ENCODE data around the gene SOX12.
"Not testable (repeated sequence)": the region's sequence is repeated elsewhere in the genome, so short reads cannot be mapped to it uniquely, and the experiment has no call there.

SOX12 gene

DNA sequence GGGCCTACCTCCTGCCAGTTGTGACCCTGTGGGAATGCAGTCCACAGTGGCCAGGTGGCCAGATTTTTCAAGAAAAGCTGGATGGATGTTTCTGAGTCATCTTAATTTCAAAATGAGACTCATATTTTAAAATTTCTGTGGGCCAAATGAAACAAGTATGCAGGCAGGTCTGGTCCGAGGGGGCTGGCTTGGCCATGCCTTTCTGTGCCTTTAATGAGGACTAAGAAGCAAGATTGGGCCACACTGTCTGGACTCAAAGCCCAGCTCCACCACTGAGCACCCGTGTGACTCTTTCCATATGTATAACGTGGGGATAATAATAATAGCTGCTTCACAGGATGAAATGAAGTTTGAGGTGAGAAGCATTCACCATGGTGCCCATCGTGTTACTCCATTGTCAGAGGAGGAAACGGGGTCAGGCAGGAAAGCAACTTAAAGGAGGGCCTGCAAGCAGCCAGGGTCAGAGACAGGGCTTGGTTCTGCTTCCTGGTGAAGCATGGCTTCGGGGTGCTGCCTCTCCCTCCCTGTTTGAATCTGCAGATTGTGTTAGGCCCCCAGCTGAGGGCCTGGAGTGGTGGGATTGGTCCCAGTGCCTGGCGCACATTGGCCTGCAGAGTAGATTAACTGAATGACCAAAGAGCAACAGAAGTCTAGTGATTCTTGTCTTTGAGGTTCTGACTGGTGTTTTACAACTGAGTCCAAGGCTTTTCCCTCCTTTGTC is 3.8 kb downstream of the SOX12 start:
- ATAC-seq (no peak), DNase-seq (no peak)

DNA sequence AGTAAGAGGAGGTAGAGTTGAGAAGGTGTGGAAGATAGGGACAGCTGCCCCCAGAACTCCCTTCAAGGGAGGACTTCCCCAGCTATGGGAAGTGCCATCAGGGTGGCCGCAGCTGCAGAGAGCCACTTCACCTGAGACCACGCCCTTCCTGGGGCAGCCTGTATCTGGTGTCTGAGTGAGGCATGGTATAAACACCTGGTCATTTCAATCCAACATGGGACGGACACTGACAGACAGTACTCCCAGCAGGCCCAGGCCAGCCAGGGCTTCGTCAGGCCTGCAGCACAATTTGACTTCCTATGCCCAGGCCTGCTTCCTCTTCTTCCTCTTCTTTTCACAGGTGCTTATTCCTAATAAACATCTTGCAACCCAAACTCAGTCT is 4.5 kb downstream of the SOX12 start:
- DNase-seq (no peak), ATAC-seq (no peak)

DNA sequence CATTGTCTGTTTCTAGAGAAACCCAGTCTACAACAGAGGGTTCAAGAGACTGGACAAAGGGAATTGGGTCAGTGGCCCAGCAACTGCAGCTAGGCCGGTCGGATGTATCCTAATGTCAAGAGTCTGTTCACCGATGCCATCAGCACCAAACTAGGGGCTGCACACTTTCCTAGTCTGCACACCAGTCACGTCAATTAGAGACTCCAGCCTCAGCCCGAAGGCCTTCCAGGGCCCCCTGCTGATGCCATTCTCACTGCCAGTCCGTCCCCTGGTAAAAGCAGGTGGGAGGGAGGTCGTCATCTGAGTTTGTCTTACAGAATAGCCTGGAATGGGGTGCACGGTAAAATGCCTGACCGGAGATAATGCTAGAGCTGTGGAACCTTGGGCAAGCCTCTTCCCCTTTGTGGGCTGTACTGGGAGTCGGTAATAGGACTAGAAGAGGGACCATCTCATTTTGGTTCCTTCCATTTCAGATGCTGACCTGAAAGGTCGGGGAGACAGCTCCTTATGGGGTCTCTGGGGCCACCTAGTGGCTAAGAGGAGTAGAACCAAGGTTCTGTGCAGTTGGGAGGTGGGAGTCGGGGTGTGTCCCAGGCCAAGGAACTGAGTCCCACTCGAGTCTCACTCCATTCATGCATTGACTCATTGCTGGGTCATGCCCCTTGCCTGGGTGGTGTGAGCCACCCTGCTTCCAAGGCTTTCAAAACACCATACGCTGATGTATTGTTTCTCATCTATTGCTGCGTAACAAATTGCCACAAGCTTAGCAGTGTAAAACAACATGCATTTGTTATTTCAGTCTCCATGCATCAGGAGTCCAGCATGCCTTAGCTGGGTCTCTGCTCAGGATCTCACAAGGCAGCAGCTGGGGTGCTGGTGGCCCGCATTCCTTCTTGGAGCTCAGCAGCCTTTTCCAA is 5.1 kb downstream of the SOX12 start:
- ATAC-seq (peak; percentile 61), DNase-seq (peak; percentile 69)

DNA sequence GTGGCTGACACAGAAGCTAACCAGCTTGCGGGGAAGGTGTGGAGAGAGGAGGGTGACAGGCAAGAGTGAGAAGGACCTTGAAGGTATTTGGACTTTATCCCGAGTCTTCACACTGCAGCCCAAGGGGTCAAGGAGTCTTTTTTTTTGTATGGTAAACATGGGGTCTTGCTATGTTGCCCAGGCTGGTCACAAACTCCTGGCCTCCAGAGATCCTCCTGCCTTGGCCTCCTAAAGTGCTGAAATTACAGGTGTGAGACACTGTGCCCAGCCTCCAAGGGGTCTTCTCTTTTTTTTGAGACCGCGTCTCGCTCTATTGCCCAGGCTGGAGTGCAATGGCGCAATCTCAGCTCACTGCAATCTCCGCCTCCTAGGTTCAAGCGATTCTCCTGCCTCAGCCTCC is 9.2 kb downstream of the SOX12 start:
- no peak for ATAC-seq

DNA sequence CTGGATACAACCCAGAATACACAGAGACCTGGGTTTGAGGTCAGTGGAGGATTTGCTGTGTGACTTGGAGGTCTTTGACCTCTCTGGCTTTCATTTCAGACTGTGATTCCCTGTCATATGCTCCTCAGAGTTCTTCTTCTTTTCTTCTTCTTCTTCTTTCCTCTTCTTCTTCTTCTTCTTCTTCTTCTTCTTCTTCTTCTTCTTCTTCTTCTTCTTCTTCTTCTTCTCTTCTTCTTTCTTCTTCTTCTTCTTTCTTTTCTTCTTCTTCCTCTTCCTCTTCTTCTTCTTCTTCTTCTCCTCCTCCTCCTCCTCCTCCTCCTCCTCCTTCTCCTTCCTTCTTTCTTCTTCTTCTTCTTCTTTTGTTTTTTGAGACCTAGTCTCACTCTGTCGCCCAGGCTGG is 10.7 kb downstream of the SOX12 start:
- not testable (repeated sequence) for ATAC-seq, DNase-seq

More for the DNA sequence above, 9.2 kb downstream of the SOX12 start:
- DNase-seq, result no peak

DNA sequence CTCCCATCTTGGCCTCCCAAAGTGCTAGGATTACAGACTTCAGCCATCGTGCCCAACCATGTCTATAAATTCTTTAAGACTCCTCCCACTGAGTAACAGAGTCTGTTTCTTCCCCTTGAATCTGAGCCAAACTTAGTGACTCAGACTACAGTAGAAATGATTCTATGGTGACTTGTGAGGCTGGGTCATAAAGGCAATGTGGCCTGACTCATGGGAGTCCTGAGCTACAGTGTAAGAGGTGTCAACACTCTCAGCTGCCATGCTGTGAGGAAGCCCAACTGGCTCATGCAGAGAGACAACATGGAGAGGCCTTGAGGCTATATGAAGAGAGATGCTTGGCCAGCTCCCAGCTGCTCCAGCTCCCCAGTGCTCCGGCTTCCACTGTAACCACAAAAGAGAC is 16.3 kb downstream of the SOX12 start:
- peak; percentile 51 for DNase-seq
- ATAC-seq, result peak; percentile 92

DNA sequence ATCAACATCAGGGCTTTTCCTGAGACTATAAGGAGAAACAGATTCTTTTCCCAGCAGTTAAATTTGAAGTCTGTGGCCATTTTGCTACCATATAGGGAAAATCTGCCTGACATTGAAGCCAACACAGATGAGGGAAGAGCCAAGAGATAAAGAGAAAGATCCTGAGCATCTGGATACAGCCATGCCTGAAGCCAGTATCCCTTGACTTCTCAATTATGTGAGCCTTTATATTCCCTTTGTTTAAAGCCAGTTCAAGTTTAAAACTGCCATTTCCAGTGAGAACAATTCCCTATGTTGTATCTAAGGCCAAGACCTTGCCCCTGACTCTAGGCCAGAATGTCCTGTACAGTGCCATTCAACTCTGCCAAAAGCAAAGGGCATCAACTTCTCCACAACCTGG is 17.8 kb downstream of the SOX12 start:
- no peak for DNase-seq

DNA sequence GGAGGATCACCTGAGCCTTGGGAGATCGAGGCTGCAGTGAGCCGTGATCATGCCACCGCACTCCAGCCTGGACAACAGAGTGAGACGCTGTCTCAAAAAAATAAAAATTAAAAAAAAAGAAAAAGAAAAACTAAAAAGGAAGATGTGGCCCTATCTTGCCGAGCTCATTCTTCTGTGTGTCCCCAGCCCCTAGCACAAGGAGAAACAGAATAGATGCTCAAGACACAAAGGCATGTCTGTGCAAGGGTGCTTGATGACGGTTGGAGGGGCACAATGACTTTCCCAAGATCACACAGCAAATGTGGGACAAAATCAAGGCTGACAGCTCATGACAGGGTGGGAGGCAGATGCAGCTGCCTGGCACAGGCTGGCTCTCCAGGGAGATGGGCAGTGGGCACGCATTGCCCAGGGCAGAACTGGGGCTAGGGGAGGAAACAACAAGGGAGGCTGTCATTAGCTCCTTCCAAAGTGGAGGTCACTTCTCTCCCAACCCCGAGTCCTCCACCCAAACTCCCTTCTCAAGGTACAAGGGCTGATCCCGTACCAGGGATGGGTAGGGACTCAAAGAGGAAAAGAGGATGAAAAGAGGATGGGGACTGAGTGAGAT is 20.8 kb downstream of the SOX12 start:
- DNase-seq (no peak), ATAC-seq (no peak)

More for the DNA sequence above, 17.8 kb downstream of the SOX12 start:
- ATAC-seq, result no peak

DNA sequence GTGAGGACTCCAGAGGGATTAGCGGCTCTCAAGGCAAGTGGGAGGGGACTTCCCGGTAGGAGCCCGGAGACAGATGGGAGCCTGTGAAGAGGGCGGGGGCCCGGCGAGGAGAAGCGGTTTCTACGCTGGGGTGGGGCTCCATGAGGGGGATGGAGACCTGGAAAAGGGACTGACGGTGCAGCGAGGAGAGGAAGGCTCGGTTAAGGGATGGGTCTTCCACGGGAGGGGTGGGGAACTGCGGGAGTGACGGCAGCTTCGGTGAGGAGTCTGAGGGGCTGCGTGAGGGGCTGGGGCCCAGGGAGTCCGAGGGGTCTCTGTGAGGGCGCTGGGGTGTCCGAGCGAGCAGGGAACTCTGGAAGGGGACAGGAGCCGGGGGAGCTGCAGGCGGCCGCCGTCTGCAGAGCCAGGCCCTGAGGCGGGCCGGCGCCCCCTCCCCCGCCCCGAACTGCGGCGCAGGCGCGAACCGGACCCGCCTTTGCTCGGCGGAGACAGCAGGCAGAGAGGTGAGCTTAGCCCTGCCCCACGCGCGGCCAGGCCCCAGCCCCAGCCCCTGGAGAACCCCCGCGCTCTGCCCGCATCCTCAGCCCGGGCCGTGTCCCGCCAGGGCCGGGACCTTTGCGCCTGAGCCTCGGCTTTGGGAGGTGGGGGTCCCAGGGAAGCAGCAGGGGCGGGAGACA is 21.4 kb downstream of the SOX12 start, which contains the start of gene NRSN2:
TSS of gene NRSN2 (plus strand) at position 472 of the 677 bp plus-strand sequence. CDS start 2,533 bp downstream, outside the sequence.
- DNase-seq, result peak; percentile 59
- peak; percentile 25 for ATAC-seq

DNA sequence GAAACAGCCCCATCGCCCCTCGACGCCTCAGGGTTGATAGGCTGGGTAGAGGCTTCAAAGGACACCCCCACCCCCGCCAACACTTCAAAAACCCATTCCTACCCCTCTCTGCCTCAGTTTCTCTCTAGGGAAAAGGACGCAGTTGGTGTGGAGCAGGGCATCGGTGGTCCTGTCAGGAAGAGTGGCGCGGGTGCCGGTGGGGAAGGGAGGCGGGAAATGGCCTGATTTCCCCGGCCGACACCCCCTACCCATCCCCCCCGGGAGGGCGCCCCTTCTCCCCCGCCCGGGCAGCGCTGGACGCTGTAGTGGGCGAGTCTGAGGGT is 21.9 kb downstream of the SOX12 start:
- ATAC-seq (no peak), DNase-seq (no peak)

DNA sequence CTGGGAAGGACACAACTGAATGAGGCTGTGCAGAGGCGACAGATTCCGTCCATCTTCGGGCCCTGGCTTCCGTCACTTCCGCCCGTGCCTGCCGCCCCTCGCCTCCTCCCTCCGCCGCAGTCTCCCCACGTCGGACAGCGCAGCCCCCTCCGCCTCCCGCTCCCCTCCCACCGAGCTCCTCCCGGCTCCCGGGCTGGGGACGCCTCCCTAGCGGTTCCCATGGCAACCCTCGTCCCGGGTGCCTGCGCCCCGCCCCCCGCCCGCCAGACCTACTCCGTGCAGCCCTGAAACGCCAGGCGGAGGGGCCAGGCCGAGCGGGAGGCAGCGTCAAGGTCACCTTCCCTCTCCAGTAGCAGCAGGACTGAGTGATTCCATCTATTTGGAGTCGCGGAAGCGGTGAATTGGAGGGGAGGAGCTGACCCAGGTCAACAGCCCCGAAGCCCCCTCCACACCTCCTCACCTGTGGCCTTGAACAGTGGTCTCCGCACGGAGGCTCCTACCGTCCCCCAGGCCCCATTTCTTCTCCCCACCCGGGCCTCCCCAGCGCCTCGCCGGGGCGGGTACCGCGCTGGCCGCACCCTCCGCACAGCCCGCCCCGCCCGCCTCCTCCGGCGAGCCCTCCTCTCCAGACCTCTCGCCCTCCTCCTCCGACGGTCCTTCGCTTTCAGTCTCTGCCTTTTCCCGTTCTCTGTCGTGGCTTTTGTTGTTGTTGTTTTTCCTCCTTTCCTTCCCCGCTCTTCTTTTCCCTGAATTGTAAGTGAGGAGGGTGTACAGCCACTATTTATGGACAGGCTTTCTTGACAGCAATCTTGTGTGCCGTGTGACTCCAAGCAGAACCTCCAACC is 22.5 kb downstream of the SOX12 start:
- ATAC-seq (peak; percentile 85), DNase-seq (peak; percentile 81)

DNA sequence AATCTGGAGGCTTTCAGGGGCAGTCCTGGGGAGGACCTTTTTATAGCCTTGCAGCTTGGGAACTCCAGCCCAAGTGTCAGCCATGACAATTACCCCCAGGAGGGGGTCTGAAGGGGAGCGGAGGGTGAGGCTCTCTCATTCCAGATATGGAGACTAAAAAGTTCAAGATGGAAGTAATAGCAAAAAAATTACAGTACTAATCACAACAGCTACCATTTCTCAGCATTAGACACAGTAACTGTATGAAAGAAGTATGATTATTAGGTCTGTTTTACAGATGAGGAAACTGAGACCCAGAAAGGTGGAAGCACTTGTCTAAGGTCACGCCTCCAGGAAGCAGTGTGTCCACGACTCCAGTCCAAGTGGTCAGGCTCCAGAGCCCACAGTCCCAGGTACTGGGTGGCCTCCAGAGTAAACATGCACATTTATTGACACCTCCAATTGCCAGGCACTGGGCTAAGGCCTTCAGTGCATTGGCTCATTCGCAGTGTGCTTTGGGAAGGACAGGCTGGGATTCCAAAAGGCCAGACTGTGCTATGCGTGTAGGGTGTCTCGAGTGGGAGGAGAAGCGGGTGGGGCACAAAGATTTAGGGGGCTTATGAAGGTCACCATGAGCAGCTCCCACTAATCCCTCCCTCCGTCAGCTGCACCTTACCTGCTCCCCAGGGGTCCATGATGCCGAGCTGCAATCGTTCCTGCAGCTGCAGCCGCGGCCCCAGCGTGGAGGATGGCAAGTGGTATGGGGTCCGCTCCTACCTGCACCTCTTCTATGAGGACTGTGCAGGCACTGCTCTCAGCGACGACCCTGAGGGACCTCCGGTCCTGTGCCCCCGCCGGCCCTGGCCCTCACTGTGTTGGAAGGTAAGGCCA is 23.9 kb downstream of the SOX12 start:
- DNase-seq, result no peak
- ATAC-seq, result no peak

DNA sequence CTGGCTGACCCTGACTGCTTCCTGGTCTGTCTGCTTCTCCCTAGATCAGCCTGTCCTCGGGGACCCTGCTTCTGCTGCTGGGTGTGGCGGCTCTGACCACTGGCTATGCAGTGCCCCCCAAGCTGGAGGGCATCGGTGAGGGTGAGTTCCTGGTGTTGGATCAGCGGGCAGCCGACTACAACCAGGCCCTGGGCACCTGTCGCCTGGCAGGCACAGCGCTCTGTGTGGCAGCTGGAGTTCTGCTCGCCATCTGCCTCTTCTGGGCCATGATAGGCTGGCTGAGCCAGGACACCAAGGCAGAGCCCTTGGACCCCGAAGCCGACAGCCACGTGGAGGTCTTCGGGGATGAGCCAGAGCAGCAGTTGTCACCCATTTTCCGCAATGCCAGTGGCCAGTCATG is 27.8 kb downstream of the SOX12 start:
- DNase-seq, result no peak
- ATAC-seq, result no peak

DNA sequence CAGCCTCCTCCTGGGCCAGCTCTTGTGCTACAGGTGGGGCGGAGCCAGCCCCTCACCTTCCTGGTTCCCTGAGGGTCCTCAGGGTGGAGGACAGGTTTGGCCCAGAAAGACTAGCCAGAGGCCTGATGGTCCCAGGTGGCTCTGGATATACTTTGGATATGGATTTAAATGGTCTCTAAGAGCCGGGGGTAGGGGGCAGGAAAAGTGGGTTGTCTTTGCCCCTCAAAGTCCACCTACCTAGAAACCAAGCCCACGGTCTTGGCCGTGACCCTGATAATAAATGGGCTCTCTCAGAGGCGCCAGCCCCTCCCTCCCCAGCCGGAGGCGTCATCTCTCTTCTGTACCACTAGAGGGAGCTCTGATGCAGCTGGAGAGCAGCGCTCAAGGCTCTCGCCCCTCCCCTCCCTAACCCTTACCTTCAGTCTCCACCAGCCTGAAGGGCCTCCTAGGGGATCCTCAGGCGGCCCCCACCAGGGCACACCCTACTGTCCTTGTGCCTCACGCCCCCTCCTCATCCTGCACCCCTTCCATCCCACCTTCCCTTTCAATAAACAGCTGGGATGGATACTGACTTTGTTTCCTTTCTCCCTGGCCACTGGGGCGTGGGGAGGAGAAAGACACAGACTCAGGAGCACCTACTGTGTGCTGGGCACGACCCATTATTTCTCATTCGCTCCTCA is 29.1 kb downstream of the SOX12 start:
- peak; percentile 77 for DNase-seq
- peak; percentile 95 for ATAC-seq

DNA sequence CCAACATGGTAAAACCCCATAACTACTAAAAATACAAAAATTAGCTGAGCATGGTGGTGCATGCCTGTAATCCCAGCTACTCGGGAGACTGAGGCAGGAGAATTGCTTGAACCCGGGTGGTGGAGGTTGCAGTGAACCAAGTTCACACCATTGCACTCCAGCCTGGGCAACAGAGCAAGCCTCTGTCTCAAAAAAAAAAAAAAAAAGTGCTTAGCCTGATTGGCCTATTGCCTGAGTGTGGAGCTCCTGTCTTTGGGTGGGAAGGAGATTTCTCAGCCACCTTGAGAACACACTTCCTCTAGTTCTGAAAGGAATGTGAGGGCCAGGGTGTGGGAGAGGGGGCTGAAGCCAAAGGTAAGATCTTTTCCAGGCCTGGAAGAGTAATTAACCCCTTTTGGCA is 30.8 kb downstream of the SOX12 start:
- not testable (repeated sequence) for ATAC-seq

DNA sequence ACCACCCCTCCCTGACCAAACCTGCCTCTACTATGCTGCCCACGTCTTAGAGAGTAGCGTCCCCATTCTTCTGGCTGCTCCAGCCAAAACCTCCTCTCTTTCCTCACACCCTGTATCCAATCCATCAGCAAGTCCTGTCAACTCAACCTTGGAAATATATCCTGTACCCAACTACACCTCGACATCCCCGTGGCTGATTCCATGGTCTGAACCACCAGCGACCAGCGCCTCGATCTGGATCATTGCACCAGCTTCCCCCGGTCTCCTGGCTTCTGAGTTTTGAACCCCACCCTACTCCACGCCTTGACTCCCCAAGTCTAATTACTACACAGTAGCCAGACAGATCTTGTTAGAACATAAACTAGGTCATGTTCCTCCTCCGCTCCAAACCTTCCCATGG is 31.4 kb downstream of the SOX12 start:
- no peak for ATAC-seq
- no peak for DNase-seq

More for the DNA sequence above, 30.8 kb downstream of the SOX12 start:
- not testable (repeated sequence) for DNase-seq

DNA sequence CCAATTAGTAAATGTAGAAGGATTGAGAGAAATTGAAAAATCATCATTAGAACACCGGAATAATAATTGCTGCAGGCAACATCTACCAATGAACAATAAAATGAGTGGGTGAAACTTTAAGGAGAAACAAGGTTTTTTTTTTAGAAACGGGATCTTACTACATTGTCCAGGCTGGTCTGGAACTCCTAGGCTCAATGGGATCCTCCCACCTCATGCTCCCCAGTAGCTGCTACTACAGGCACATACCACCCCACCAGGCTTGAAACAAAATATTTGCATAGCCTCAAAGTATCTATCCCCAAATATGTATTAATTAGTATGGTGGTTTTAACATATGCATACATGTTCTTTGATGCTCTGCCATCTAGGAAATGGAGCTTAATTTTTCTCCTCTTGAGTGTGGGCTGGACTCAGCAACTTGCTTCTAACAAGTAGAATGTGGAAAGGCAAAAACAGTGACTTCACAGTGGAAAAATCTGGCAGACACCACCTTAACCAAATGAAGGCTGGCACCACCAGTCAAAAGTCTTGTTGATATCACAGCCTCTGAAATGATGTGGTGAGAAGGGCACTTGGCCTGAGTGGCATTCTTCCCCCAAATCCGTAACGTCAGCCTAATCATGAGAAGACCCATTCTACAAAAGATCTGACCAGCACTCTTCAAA is 33.7 kb downstream of the SOX12 start:
- no peak for DNase-seq
- no peak for ATAC-seq

DNA sequence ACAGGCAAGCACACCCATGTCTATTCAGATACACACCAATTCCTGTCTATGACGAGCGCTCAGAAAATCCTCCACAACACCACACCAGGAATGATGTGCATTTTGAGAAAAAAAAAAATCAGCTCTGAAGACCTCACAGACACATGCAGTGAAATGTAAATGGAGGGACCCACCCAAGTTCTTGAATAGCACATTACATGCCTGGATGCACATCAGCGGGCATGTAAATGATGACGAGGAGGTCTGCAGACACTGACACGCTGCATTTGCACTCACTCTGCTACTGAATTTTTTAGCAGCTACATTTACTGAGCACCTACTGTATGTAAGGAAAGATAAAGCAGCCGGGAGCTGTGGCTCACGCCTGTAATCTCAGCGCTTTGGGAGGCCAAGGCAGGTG is 36.2 kb downstream of the SOX12 start:
- ATAC-seq (no peak), DNase-seq (no peak)

All from stimulated activated naive CD8-positive, alpha-beta T cell treated with anti-CD3 and anti-CD28 coated beads, Interleukin-15, Interleukin-2, amounts not matched to agents 100 U/mL and 50 U/mL, for 24 hours (primary cell).